ENCODE data around the gene KLHL20.
"Not testable (repeated sequence)": the region's sequence is repeated elsewhere in the genome, so short reads cannot be mapped to it uniquely, and the experiment has no call there.

KLHL20 gene

GRCh38 chr1:173714759-173715537, at the start of gene KLHL20:
KLHL20 (plus strand) TSS chr1:173714981; CDS start chr1:173716044, 1,063 bp downstream.
- peak; percentile 84 for DNase-seq (ENCODE audit: low spot score)

- no peak for DNase-seq (ENCODE audit: low spot score)
Observed at GRCh38 chr1:173666646-173667045, 48.1 kb upstream of the KLHL20 start.

GRCh38 chr1:173669491-173669941, 45.3 kb upstream of the KLHL20 start, which contains the start of gene ANKRD45:
ANKRD45 (minus strand) TSS chr1:173669851; CDS start chr1:173659418, 10,433 bp downstream.
- DNase-seq (ENCODE audit: low spot score) = peak; percentile 46

- DNase-seq (ENCODE audit: low spot score) = not testable (repeated sequence)
Observed at GRCh38 chr1:173674496-173674895, 40.3 kb upstream of the KLHL20 start.

GRCh38 chr1:173680152-173680551, 34.6 kb upstream of the KLHL20 start:
- not testable (repeated sequence) for DNase-seq (ENCODE audit: low spot score)

- DNase-seq (ENCODE audit: low spot score) = no peak
Observed at GRCh38 chr1:173682184-173682583, 32.6 kb upstream of the KLHL20 start.

GRCh38 chr1:173683838-173684237, 30.9 kb upstream of the KLHL20 start:
- DNase-seq (ENCODE audit: low spot score) = not testable (repeated sequence)

- DNase-seq (ENCODE audit: low spot score) = not testable (repeated sequence)
Observed at GRCh38 chr1:173685121-173685520, 29.7 kb upstream of the KLHL20 start.

GRCh38 chr1:173688300-173688699, 26.5 kb upstream of the KLHL20 start:
- DNase-seq (ENCODE audit: low spot score) = no peak

GRCh38 chr1:173693238-173693637, 21.5 kb upstream of the KLHL20 start:
- DNase-seq (ENCODE audit: low spot score) = no peak

GRCh38 chr1:173701299-173701698, 13.5 kb upstream of the KLHL20 start:
- DNase-seq (ENCODE audit: low spot score) = not testable (repeated sequence)

GRCh38 chr1:173702736-173703135, 12.0 kb upstream of the KLHL20 start:
- DNase-seq (ENCODE audit: low spot score) = no peak

GRCh38 chr1:173705117-173705516, 9.7 kb upstream of the KLHL20 start:
- no peak for DNase-seq (ENCODE audit: low spot score)

- no peak for DNase-seq (ENCODE audit: low spot score)
Observed at GRCh38 chr1:173708787-173709186, 6.0 kb upstream of the KLHL20 start.

- no peak for DNase-seq (ENCODE audit: low spot score)
Observed at GRCh38 chr1:173714441-173714758, 381 bp upstream of the KLHL20 start.

GRCh38 chr1:173715538-173715844, 710 bp downstream of the KLHL20 start:
- no peak for DNase-seq (ENCODE audit: low spot score)

GRCh38 chr1:173717238-173717637, 2.5 kb downstream of the KLHL20 start:
- DNase-seq (ENCODE audit: low spot score) = no peak

GRCh38 chr1:173731331-173731730, 16.6 kb downstream of the KLHL20 start:
- DNase-seq (ENCODE audit: low spot score) = not testable (repeated sequence)

GRCh38 chr1:173733912-173734311, 19.1 kb downstream of the KLHL20 start:
- DNase-seq (ENCODE audit: low spot score) = no peak

- DNase-seq (ENCODE audit: low spot score) = not testable (repeated sequence)
Observed at GRCh38 chr1:173736104-173736503, 21.3 kb downstream of the KLHL20 start.

GRCh38 chr1:173742203-173742886, 27.6 kb downstream of the KLHL20 start:
- no peak for DNase-seq (ENCODE audit: low spot score)

- DNase-seq (ENCODE audit: low spot score) = no peak
Observed at GRCh38 chr1:173744651-173745050, 29.9 kb downstream of the KLHL20 start.

- DNase-seq (ENCODE audit: low spot score) = no peak
Observed at GRCh38 chr1:173749137-173749536, 34.4 kb downstream of the KLHL20 start.

Data from hematopoietic multipotent progenitor cell treated with erythropoietin and hydrocortisone succinate and interleukin-3 and kit ligand, for 15 days (in vitro differentiated cells).